HG02884 (cell line): ENCODE data around the gene CDK19.

Source experiments
- ATAC-seq: cut with Tn5 transposase; IDR thresholded peaks from one replicate; pipeline ENCODE4 v1.9.1; 2021; ENCODE audit warnings: mild to moderate bottlenecking, moderate library complexity; ENCODE audit not compliant: unreplicated experiment

Gene CDK19

DNA sequence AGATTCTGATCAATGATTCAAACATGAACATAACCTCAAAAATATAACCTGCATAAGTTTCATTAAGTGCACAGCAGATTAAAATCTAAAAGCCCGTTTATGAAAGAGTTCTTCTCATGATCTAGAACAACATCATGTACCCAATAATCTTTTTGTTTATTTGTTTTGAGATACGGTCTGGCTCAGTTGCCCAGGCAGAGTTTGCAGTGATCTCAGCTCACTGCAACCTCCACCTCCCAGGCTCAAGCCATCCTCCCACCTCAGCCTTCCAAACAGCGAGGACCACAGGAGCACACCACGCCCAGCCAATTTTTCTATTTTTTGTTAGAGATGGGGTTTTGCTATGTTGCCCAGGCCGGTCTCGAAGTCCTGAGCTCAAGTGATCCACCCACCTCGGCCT, 149.7 kb downstream of the CDK19 start:
- no peak for ATAC-seq

DNA sequence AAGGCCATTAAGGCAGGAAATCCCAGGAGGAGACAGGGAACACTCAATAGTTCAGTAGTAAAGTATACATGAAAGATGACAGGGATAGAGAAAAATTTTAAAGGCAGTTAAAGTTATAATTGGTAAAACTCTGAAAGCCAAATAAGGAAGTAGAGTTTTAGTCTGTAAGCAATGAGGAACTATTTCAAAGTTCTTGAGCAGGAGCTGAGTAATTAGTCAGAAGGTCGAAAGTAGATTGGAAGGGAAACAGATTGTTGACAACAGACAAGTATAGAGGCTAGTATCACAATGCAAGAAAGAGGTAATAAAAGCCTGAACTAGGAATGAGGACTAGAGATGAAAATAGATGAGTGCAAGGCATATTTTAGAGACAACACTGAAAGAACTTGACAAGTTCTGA, 150.3 kb downstream of the CDK19 start:
- ATAC-seq = no peak

DNA sequence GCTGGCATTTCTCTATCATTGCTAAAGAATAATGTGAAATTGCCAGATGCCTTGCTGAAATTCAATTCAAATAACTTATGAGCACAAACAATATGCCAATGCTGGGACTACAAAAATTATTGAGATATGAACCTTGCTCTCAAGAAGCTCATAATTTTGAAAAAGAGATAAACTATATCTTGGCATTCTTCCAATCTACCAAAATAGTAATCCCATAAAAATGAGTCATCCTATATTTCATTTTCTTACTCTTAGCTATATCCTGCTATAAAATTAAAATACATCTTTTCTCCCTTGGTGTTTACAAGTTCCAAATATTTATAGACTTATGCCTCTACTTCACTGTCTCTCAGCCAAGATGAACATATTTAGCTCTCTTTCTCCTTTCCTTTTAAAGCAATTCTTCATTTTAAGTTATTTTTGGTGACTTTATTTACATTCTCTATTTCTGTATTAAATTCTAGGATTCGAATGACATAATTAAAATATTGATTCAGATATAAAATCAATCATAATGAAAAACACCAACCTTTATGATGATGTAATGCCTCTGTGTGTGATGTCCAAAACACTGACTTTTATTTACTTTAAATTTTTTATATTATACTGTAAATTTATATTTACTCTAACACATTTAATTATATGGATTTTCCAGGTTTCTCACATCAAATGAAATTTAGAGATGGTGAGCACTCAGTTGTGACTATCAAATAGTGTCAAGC, 152.6 kb downstream of the CDK19 start:
- ATAC-seq = no peak

DNA sequence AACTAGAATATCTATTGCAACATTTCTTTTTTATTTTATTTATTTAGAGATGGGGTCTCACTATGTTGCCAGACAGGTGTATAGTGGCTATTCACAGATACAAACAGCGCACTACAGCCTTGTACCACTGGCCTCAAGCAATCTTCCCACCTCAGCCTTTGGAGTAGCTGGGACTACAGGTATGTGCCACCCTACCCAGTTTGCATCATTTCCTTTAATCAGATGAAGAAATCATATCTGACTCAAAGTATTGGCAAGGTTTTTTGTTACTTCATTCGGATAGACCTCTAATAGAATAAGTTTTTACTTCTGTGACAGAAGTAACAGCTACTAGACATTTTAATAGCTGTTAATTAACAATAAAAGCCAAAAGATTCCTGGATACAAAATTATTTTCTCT, 153.9 kb downstream of the CDK19 start:
- ATAC-seq = no peak

DNA sequence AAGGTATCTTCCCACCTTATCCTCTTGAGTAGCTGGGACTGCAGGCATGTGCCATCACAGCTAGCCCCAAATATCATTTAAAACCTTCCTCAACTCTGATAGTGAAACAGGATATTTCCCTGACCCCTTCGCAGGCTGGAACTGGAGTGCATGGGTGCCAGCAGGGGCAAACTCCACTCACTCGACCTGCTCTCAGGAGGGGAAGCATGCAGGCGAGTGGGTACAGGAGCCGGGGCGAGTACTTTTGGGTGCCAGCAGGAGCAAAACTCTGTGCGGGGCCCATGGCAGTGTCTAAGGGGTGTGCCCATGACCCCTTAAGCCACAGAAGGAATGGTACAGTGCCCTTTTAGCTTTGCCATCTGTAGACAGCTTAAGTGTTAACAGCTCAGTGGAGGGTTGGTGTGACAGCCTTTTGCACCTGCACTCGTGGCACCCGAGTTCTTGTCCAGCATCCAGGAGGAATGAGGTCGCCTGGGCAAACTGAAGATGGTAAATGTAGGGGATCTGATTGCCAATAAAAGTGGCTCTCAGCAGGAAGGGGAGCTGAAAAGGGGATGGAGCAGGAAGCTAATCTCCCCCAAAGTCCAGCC, 155.1 kb downstream of the CDK19 start:
- ATAC-seq = no peak

DNA sequence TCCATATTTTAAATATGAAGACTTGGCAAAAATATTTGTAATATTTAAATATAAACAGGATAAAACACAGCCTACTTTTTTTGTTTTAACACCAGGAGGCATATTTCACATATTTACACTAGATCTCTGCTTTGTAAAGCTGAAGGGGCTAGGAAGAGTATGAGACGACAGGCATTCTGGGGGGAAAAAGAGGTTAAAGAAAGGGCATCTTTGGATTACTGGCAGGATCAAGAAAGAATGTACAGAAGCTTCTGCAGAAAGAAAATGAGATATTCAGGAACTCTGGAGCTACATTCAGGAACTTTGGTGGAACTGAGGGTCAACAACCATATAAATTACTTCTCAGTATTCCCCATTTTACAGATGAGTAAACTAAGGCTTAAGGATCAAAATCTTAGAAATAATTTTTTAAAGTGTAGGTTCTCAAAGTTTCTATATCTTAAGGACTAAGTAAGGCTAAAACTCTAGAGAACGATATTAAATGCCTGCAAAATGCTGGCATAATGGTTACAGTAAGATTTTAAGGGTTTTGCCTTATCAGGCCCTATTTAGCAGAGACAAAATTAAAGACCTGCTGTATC, 156.5 kb downstream of the CDK19 start:
- no peak for ATAC-seq

DNA sequence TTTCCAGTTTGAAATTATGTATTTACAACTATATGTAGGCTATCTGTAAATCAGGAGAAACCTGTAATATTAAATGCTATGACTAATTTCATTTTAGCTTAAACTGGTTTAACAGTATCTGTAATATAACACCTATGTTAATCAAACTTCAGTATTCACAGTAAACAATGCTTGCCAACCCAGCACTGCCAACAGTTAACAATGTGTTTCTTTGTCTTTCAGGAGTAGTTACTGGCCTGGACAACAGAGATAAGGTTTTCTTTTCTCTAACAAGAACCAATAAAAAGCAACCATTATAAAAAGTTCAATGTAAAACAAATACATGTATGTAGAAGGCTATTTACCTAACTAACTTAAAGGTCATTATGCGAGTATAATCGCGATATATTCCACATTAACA, 158.8 kb downstream of the CDK19 start:
- no peak for ATAC-seq

DNA sequence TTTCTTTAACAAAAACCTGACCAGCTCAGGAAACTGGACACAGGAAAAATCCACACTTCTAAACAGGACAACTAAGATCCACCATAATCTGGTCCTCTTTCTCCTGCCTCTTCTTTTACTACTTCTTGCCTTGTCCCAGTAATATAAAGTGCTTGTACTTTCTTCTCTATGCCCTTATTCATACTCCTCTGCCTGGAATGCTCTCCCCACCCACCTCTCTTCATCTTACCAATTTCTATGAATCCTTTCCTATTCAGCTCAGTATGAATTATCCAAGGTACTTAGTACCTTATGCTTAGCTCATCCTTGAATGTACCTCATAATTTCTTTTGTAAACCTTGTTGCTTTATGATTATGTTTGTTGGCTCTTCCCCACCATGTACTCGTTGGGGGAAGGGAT, 159.4 kb downstream of the CDK19 start:
- ATAC-seq = no peak

DNA sequence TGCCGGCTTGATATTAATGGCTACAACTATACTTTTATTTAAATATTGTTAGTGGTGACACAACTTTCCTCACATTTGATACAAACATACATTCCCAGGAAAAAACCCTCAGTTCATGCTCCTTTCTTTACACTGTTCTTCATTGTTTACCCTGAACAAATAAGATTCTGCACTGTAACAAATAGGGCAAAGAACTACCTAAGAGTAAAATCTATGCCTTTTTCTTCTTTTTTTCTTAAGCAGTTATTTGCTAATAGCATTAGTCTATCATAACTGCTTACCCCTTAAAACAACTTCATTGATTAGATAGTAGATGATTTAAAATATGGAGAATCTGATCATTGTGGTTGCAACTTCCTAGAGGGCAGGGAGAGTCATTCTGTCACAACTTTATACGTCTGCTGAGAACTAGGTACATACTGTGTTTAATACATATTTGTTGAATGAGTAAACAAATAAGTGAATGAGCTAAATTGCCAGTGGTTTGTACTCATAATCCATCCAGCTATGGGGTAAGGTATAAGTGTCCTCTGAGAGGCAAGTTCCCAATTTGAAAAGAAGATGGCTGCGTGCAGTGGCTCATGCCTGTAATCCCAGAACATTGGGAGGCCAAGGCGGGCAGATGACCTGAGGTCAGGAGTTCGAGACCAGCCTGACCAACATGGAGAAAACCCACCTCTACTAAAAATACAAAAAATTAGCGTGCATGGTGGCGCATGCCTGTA, 161.0 kb downstream of the CDK19 start:
- ATAC-seq = no peak

DNA sequence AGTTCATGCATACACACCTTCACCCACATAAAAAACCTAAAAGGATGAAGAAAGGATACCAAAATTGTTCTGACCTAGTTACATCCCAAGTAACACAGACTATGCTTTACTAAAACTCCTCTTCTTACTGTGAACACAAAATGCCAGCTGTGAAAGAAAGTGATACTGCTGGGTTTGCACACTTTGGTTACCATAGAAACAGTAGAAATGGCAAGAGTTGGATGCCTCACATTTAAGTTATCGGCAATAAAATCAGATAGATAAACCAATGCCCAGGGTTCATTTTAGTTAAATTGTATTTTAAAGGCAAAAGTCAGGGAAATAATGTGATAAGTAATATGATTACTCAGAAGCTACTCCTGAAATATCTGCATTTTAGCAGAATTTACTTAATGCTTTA, 161.9 kb downstream of the CDK19 start:
- ATAC-seq = no peak

DNA sequence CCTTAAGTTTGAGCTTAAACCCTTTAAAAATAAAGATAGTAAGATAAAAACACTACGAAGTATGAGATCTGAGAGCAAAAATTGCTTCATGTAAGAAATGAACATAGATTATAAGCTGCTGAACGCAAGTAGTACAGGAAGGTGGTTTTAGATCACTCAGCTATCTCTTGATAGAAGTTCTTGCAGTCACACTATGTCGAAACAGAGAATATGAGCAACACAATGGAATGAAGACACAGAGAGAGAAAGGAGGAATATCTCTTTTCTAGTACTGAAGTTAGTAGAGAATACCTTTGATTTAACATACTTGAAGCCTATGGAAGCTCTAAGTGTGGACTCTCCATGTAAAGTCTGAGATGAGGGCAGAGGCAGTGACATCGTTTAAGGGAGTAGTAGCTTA, 162.7 kb downstream of the CDK19 start:
- no peak for ATAC-seq

DNA sequence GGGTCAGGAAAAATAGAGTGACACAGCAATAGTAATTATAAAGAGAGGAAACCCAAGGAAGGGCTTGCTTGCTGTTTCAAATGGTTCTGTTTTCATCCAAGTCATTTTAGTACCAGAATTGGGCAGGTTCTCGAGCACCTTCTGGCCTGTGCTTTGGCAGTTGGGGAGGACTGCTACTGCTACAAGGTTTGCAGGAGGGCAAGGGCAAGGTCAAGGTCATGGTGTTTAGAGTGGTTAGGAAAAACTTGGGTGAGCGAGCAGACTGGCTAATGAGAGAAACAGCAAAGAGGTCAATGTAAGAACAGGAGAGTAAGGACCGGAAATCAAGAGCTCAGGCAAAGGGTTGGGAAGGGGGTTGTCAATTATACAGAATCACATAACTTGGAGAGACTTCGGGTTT, 164.5 kb downstream of the CDK19 start:
- no peak for ATAC-seq

DNA sequence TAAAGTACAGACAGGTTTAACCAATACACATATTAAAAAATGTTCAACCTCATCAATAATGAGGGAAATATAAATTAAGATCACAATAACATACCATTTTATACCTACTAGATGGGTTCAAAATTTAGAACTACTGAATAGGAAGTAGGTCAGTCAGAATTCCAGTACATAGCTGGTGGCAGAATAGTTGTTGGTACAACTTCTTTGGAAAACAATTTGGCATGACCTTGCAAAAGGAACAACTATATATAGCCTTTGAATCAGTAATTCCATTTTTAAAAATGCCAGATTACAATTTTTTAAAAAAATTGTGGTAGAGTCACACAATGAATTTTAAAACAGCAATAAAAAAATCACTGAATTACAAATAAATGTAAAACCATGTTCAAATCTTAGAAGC, 165.6 kb downstream of the CDK19 start:
- ATAC-seq = no peak

DNA sequence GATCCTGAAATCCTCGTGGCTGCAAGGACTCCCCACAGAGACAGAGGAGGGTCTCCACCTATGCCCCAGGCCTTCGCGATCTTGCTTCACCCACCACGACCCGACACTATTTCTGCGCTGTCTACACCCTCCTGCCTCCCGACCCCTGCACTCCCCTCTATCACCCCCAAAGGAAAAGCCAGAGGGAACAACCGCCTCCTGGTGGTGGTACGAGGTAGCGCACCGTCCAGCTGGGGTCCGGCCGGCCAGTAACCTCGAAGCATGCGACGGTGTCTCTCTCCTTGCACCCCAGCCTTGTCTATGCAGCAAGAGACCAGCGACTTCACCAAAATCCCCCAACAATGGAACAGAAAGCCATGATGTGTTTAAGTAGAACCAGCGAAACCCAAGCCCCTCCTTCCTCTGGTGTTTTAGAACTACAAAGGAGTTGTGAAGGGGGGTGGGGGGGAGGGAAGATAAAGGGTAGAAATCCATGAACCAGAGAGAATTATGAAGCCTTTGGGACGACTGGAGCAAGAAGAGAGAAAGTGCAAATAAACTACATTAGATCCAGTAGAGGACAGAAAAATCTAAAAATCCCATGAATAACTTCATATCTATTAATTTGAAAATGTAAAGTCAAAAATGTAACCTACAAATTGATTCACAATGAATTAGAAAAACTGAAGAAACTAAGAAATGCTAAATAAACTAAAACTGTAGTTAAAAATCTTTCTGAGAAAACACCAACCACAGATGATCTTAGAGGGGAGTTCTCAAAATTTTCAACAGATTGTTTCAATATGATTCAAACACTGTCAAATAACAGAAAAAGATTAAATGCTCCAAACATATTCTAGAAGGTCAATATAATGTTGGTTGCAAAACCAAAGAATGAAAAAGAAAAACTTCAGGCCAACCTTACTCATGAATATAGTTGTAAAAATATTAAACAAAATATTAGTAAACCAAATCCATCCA, 168.0 kb downstream of the CDK19 start:
- ATAC-seq = no peak

DNA sequence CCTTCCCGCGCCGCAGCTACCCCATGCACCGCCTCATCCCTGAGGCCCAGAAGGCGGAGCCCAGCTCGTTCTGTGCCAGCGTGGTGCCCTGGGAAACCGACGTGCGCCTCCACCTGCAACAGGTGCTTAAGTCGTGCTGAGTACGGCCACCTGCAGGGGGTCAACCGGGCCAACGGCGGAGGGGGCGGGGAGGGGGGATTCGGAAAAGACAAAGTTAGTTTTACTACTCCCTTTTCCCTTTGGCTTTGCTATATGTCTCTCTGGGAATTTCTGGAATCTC, 168.9 kb downstream of the CDK19 start:
- ATAC-seq = no peak

DNA sequence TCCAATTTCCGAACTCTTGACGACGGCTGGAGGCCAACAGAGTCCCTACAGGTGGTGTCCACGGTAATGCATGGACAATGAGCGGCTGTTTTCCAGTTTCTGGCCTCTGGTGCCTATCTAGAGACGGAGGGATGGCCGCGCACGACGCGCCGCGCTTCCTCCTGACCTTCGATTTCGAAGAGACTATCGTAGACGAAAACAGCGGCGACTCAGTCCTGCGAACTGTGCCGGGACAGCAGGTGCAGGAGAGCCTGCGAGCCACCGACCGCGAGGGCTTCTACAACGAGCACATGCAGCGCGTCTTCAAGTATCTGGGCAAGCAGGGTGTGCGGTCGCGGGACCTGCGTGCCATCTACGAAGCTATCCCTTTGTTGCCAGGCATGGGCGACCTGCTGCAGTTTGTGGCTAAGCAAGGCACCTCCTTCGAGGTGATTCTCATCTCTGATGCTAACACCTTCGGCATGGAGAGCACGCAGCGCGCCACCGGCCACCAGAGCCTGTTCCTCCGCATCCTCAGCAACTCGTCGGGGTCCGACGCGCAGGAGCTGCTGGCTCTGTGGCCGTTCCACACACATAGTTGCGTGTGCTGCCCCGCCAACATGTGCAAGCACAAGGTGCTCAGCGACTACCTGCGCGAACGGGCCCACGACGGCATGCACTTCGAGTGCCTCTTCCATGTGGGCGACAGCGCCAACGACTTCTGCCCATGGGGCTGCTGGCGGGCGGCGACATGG, 169.4 kb downstream of the CDK19 start:
- no peak for ATAC-seq

DNA sequence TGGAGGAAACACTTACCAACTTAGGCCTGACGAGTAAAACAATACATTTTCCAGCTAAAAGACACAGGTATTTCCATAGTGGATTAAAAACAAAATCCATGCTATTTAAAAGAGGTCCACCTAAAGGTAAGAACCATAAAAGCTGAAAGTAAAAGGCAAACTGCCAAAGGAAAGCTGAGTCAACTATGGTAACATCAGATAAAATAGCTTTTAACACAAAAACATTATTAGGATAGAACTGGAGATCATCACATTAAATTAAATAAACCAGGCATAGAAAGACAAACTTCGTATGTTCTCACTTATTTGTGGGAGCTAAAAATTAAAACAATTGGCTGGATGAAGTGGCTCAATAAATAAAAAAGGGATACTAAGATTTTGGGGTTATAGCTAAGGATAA, 172.1 kb downstream of the CDK19 start:
- no peak for ATAC-seq

DNA sequence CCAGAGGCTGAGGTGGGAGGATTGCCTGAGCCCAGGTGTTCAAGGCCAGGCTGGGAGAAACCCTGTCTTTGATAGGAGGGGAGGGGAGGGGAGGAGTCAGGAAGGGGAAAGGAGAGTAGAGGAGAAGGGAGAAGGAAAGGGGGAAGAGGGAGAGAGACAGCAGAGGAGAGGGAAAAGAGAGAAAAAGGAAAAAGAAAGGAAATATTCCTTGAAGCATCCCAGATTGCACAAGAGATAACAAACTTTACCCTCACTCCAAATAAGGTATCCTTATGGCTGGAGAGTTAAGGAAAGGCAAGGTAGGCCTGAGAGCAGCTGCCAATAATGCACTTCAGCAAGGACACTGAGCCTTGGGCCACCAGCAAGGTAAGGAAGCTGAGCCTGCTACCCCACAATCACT, 172.6 kb downstream of the CDK19 start:
- ATAC-seq = no peak

DNA sequence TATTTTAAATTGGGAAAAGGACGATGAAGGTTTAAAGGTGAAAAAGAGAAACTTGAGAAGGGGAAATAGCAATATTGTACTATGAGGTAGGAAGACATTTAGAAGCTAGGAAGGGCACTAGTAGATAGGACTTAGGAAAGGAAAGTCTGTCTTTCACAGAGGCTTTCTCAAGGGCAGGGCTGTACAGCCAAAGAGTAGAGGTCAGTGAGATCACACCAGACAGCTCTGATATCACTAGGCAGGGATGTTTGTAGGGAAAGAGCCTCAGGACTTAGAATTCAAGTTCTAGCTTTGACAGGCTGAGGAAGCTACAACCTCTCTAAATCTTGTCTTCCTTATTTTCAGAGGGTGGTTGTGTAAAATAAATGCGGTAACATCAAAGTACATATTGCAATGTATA, 178.5 kb downstream of the CDK19 start:
- no peak for ATAC-seq

DNA sequence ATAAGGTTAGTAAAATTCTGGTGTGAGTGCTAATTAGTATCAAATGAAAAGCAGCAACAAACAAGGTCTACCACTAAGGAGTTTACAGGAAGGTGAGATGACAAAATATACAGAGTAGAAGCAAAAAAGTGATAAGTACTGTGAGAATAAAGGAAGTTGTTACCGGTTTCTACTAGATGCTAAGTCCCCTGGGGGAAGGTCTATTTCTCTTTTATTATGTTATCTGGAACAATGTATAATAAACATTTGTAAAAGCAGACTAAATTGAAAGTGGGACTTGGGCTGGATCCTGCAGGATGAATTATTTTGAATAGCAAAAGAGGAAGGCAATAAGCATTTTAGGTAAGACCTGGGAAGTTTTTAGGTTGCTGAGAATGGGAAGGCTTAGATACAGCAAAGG, 180.2 kb downstream of the CDK19 start:
- no peak for ATAC-seq
